Smooth muscle cell (in vitro differentiated cells): ENCODE results near the gene TCFL5. TPM values are rescaled to one million over a fixed set of nuclear protein-coding genes. Genes with fewer than 3 reads are reported as not detected.

Experiments
- DNase-seq: peaks from one replicate; lab custom pipeline; 2025; ENCODE audit not compliant: unreplicated experiment; lab: John Stamatoyannopoulos, UW
- H2AFZ ChIP-seq: fragments of 200-600 bp; sonication (generic); 2 replicates; pipeline ENCODE4 v1.6.0; 2016; ENCODE audit warnings: antibody characterized with exemption, low read depth, mild to moderate bottlenecking
- H3F3A ChIP-seq: fragments of 200-600 bp; sonication (generic); 2 replicates; pipeline ENCODE4 v1.6.0; 2017; ENCODE audit warnings: antibody characterized with exemption, low read depth
- H3K27ac ChIP-seq: fragments of 200-600 bp; sonication (generic); 2 replicates; pipeline ENCODE4 v1.5.1; 2016; ENCODE audit warnings: low read depth, mild to moderate bottlenecking
- H3K27me3 ChIP-seq: fragments of 200-600 bp; sonication (generic); 2 replicates; pipeline ENCODE4 v1.6.1; 2016; ENCODE audit warnings: low read depth, mild to moderate bottlenecking
- H3K36me3 ChIP-seq: fragments of 200-600 bp; sonication (generic); 2 replicates; pipeline ENCODE4 v1.5.1; 2016; ENCODE audit warnings: low read depth
- H3K4me1 ChIP-seq: fragments of 200-600 bp; sonication (generic); 2 replicates; pipeline ENCODE4 v1.5.1; 2016; ENCODE audit warnings: low read depth
- H3K4me2 ChIP-seq: fragments of 200-600 bp; sonication (generic); 2 replicates; pipeline ENCODE4 v1.6.0; 2016; ENCODE audit warnings: mild to moderate bottlenecking
- H3K4me3 ChIP-seq: fragments of 200-600 bp; sonication (generic); 2 replicates; pipeline ENCODE4 v1.5.1; 2016; ENCODE audit warnings: mild to moderate bottlenecking
- H3K79me2 ChIP-seq: fragments of 200-600 bp; sonication (generic); 2 replicates; pipeline ENCODE4 v1.6.0; 2016; ENCODE audit warnings: low read depth, mild to moderate bottlenecking
- H3K9ac ChIP-seq: fragments of 200-600 bp; sonication (generic); 2 replicates; pipeline ENCODE4 v1.6.0; 2016; ENCODE audit warnings: low read depth
- H3K9me3 ChIP-seq: fragments of 200-600 bp; sonication (generic); replicated peaks from 2 replicates; pipeline ENCODE4 v1.5.1; 2016; ENCODE audit warnings: low read depth
- H4K20me1 ChIP-seq: fragments of 200-600 bp; sonication (generic); 2 replicates; pipeline ENCODE4 v1.6.0; 2016; ENCODE audit warnings: low read depth
- CTCF ChIP-seq: fragments of 200-600 bp; sonication (generic); IDR thresholded peaks from 2 replicates; pipeline ENCODE4 v1.5.1; 2017; ENCODE audit warnings: borderline replicate concordance, mild to moderate bottlenecking, antibody characterized with exemption; ENCODE audit not compliant: insufficient read depth, poor library complexity, severe bottlenecking
- WGBS: methylation state at CpG from one replicate; pipeline ENCODE4 v1.1.7; 2016; ENCODE audit warnings: low lambda C conversion rate; 5-methylcytosine and 5-hydroxymethylcytosine counted together
- polyA plus RNA-seq: library from polyadenylated mRNA; unstranded; fragments of >200 nt; fragmentation: Nextera tagmentation; extraction: Ambion mirVana; gene quantifications from 2 replicates; pipeline ENCODE4 v1.2.1, GENCODE V29; 2016
- total RNA-seq: library from RNA; depleted of rRNA; stranded (reverse); fragments of >200 nt; gene quantifications from 2 replicates; pipeline ENCODE4 v1.2.3, GENCODE V29; 2014

The TCFL5 gene
- total and polyA plus RNA-seq, 2 experiments from 2014 or later, result 9.5 to 12.5 TPM

GRCh38 chr20:62888406-62888805, 26.8 kb upstream of the TCFL5 start:
- Histone ChIP-seq H3K4me1 (no peaks in the 10 kb centered on the region), H2AFZ (no peak overlapping the region), H3K36me3 (peaks cover 9% of the 10 kb centered on the region), H3F3A (peaks cover 9% of the 10 kb centered on the region), H3K27me3 (no peaks in the 10 kb centered on the region), H3K4me3 (no peak overlapping the region), H3K27ac (peak overlapping the region; percentile 81), H3K4me2 (peak overlapping the region; percentile 60), H3K9ac (no peak overlapping the region), H3K79me2 (peaks cover 9% of the 10 kb centered on the region), H4K20me1 (peaks cover 14% of the 10 kb centered on the region), H3K9me3 (no peaks in the 10 kb centered on the region)
- DNase-seq, result no peak
- no peak for TF ChIP-seq CTCF
- 98% methylated on average over 16 of the region's 16 CpGs for WGBS

- no peaks in the 10 kb centered on the region for H3K9me3 ChIP-seq
- peaks cover 9% of the 10 kb centered on the region for H3F3A ChIP-seq
- no peaks in the 10 kb centered on the region for H3K27me3 ChIP-seq
- TF ChIP-seq CTCF, result no peak
- H2AFZ ChIP-seq, result no peak overlapping the region
- DNase-seq, result no peak
- H3K9ac ChIP-seq, result peak overlapping the region; percentile 6
- peaks cover 13% of the 10 kb centered on the region for H4K20me1 ChIP-seq
- peaks cover 9% of the 10 kb centered on the region for H3K79me2 ChIP-seq
- peak overlapping the region; percentile 60 for H3K4me2 ChIP-seq
- H3K27ac ChIP-seq, result peak overlapping the region; percentile 81
- H3K4me1 ChIP-seq, result no peaks in the 10 kb centered on the region
- 81% methylated on average over 7 of the region's 7 CpGs for WGBS
- H3K4me3 ChIP-seq, result no peak overlapping the region
- peaks cover 6% of the 10 kb centered on the region for H3K36me3 ChIP-seq
Measured at GRCh38 chr20:62887860-62888239, 26.2 kb upstream of the TCFL5 start.

- Histone ChIP-seq H2AFZ (no peak overlapping the region), H3K9ac (peak overlapping the region; percentile 6), H3K4me3 (no peak overlapping the region), H3K4me1 (no peaks in the 10 kb centered on the region), H3K79me2 (peaks cover 4% of the 10 kb centered on the region), H3K4me2 (peak overlapping the region; percentile 60), H3K27me3 (no peaks in the 10 kb centered on the region), H3K36me3 (peaks cover 6% of the 10 kb centered on the region), H4K20me1 (peaks cover 8% of the 10 kb centered on the region), H3F3A (peaks cover 9% of the 10 kb centered on the region), H3K9me3 (no peaks in the 10 kb centered on the region), H3K27ac (peak overlapping the region; percentile 81)
- DNase-seq, result peak; percentile 53
- no peak for TF ChIP-seq CTCF
- 31% methylated on average over 13 of the region's 13 CpGs for WGBS
Measured at GRCh38 chr20:62887152-62887859, 25.7 kb upstream of the TCFL5 start.

GRCh38 chr20:62886709-62887058, 25.1 kb upstream of the TCFL5 start:
- no peak for TF ChIP-seq CTCF
- H3K9me3 ChIP-seq, result no peaks in the 10 kb centered on the region
- peaks cover under 1% of the 10 kb centered on the region for H3K36me3 ChIP-seq
- peaks cover 6% of the 10 kb centered on the region for H4K20me1 ChIP-seq
- WGBS, result 97% methylated on average over 7 of the region's 7 CpGs
- H3K4me1 ChIP-seq, result no peaks in the 10 kb centered on the region
- H2AFZ ChIP-seq, result no peak overlapping the region
- H3F3A ChIP-seq, result peaks cover 9% of the 10 kb centered on the region
- no peak overlapping the region for H3K4me2 ChIP-seq
- H3K27ac ChIP-seq, result peak overlapping the region; percentile 63
- H3K4me3 ChIP-seq, result no peak overlapping the region
- no peak overlapping the region for H3K9ac ChIP-seq
- no peaks in the 10 kb centered on the region for H3K27me3 ChIP-seq
- no peak for DNase-seq
- H3K79me2 ChIP-seq, result no peaks in the 10 kb centered on the region
